Esophagus muscularis mucosa (tissue), 4 donors: Measurements from ENCODE around the gene PFKL. TPM values are rescaled to one million over a fixed set of nuclear protein-coding genes. Genes with fewer than 3 reads are reported as not detected.
"Not testable (repeated sequence)": the region's sequence is repeated elsewhere in the genome, so short reads cannot be mapped to it uniquely, and the experiment has no call there.

Experiments
- DNase-seq: peaks from one replicate; pipeline ENCODE4 v3.0.0-alpha.2; 2017; ENCODE audit errors: extremely low spot score
- H3K27ac ChIP-seq, 4 donors: fragments of 200-600 bp; sonication (generic); replicated peaks in 1 of 4; 1 replicate in 3 of 4; 2 replicates in 1 of 4; pipeline ENCODE4 v1.5.1; 2016 to 2019; ENCODE audit warnings: mild to moderate bottlenecking in 1 of 4
- H3K27me3 ChIP-seq, 4 donors: fragments of 200-600 bp; sonication (generic); one replicate each; pipeline versions ENCODE4 v1.5.1 to v1.6.0; 2016 to 2019
- H3K36me3 ChIP-seq, 4 donors: fragments of 200-600 bp; sonication (generic); one replicate each; pipeline ENCODE4 v1.5.1; 2016 to 2019
- H3K4me1 ChIP-seq, 4 donors: fragments of 200-600 bp; sonication (generic); one replicate each; pipeline ENCODE4 v1.5.1; 2016 to 2019
- H3K4me3 ChIP-seq, 4 donors: fragments of 200-600 bp; sonication (generic); 1 replicate in 2 of 4; 2 replicates in 2 of 4; pipeline ENCODE4 v1.5.1; 2016 to 2019; ENCODE audit warnings: mild to moderate bottlenecking in 4 of 4, moderate library complexity in 1 of 4
- H3K9me3 ChIP-seq, 4 donors: fragments of 200-600 bp; sonication (generic); 1 replicate in 3 of 4; 2 replicates in 1 of 4; pipeline ENCODE4 v1.5.1; 2016 to 2019
- EP300 ChIP-seq: sonication (generic); formaldehyde crosslinking; IDR thresholded peaks from one replicate; pipeline ENCODE4 v1.6.1; 2017; ENCODE audit warnings: antibody characterized with exemption
- POLR2A ChIP-seq: fragments of 450-650 bp; IDR thresholded peaks from one replicate; pipeline ENCODE4 v1.6.1; 2017; ENCODE audit warnings: antibody characterized with exemption, moderate library complexity, mild to moderate bottlenecking, low read depth
- POLR2AphosphoS5 ChIP-seq, 2 donors: sonication (generic); formaldehyde crosslinking; IDR thresholded peaks; one replicate each; pipeline ENCODE4 v1.6.1; 2017; ENCODE audit warnings: antibody characterized with exemption in 2 of 2
- WGBS: methylation state at CpG from one replicate; pipeline ENCODE4 v1.1.5; 2018; 5-methylcytosine and 5-hydroxymethylcytosine counted together
- intact Hi-C: fragments of 100-400 bp; cut with DNase I; formaldehyde crosslinking; loops from one replicate; pipeline ENCODE4 v1.15.1; 2023
- total RNA-seq, 4 donors: library from RNA; depleted of rRNA; stranded (reverse); fragments of >200 nt; gene quantifications; one replicate each; pipeline versions ENCODE4 v1.1.0 to v1.2.1, GENCODE V29; 2016
- TF ChIP-seq, protein P1 (sequence below), 3 experiments: fragments of 200-600 bp in 2 of 3; fragments of 450-650 bp in 1 of 3; sonication (generic) in 2 of 3; IDR thresholded peaks; one replicate each; pipeline ENCODE4 v1.5.1; 2017 to 2019; ENCODE audit warnings: antibody characterized with exemption in 3 of 3, mild to moderate bottlenecking in 2 of 3, moderate library complexity in 1 of 3

Gene PFKL
- total RNA-seq, 4 donors from 2014 or later, result 61.5 to 109 (median 83.4) TPM

DNA sequence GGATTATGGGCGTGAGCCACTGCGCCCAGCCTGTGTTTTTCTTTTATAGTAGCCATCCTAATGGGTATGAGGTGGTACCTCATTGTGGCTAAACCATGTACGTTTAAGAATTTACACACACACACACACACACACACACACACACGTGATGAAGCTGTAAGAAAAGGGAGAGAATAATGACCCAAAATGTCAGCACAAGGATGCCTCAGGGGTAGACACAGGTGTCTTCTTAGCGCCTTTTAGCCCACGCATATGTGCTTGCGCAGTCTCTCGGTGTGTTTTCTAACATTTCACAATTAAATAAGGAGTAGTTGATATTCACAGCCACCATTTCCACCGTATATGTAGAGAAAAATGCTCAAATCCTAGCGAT is 782 bp upstream of the PFKL start:
- intact Hi-C loops, result loop anchor here (2.0 to 5.0 kb wide), 2 partner anchors 38 to 287 kb away; partner anchors contain the start of gene TRAPPC10
- H3K36me3 ChIP-seq, result no peaks in the 10 kb centered on the region
- no peak for DNase-seq
- H3K27me3 ChIP-seq, result peaks cover 0 to 31% (median 0%) of the 10 kb centered on the region in 4 donors
- peak overlapping the region; percentile 89 to 93 (median 93) for H3K27ac ChIP-seq
- peak overlapping the region; percentile 93 to 98 (median 96) for H3K4me3 ChIP-seq
- peaks cover 58 to 81% (median 70%) of the 10 kb centered on the region in 4 donors for H3K4me1 ChIP-seq
- WGBS, result 26% methylated on average over 10 of the region's 10 CpGs
- H3K9me3 ChIP-seq, result no peaks in the 10 kb centered on the region
- TF ChIP-seq POLR2AphosphoS5 (IDR thresholded peaks at IDR 0.05) (no peak), EP300 (no peak), POLR2A (no peak)
- TF ChIP-seq, protein P1, sequence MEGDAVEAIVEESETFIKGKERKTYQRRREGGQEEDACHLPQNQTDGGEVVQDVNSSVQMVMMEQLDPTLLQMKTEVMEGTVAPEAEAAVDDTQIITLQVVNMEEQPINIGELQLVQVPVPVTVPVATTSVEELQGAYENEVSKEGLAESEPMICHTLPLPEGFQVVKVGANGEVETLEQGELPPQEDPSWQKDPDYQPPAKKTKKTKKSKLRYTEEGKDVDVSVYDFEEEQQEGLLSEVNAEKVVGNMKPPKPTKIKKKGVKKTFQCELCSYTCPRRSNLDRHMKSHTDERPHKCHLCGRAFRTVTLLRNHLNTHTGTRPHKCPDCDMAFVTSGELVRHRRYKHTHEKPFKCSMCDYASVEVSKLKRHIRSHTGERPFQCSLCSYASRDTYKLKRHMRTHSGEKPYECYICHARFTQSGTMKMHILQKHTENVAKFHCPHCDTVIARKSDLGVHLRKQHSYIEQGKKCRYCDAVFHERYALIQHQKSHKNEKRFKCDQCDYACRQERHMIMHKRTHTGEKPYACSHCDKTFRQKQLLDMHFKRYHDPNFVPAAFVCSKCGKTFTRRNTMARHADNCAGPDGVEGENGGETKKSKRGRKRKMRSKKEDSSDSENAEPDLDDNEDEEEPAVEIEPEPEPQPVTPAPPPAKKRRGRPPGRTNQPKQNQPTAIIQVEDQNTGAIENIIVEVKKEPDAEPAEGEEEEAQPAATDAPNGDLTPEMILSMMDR (IDR thresholded peaks at IDR 0.05), result no peak

DNA sequence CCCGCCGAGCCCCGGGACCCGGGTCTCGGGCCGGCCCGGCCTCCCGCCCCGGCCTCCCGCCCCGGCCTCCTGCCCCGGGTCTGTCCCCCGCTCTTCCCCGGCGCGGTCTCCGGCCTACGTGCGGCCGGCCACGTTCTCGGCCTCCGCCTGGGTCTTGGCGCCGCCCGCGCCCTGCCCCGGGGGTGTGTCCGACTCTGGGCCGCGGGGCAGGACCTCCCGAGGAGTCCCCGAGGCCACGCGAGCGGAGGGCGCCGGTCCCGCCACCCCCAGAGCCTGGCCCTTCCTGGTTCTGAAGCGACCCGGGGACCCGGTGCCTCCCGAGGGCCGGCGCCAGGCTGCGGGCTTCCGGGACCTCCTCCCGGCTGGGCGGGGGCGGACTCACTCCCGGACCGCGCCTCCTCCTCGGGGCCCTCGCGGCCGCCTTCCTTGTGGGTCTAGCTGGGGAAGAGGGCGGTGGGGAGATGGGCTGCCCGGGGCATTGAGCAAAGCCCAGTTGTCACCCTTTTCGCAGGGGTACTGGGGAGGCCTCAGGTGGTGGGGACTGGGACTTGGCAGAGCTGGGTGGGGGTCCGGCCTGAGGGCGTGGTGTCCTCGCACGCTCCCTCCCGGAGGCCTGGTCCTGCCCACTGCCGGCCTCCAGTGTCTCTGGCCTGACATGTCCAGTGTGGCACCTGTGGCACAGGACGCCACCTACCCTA is 558 bp downstream of the PFKL start:
- H3K4me1 ChIP-seq, result peaks cover 61 to 82% (median 70%) of the 10 kb centered on the region in 4 donors
- H3K36me3 ChIP-seq, result no peaks in the 10 kb centered on the region
- H3K27ac ChIP-seq, result peak overlapping the region; percentile 89 to 93 (median 93)
- intact Hi-C loops, result no loop called here
- peak; percentile 95 for DNase-seq
- TF ChIP-seq POLR2AphosphoS5 (IDR thresholded peaks at IDR 0.05) (peak; percentile 34 to 70), EP300 (no peak)
- 4% methylated on average over 5 of the region's 67 CpGs for WGBS
- H3K9me3 ChIP-seq, result no peaks in the 10 kb centered on the region
- H3K27me3 ChIP-seq, result peaks cover 0 to 18% (median 0%) of the 10 kb centered on the region in 4 donors
- peak overlapping the region; percentile 93 to 98 (median 96) for H3K4me3 ChIP-seq

DNA sequence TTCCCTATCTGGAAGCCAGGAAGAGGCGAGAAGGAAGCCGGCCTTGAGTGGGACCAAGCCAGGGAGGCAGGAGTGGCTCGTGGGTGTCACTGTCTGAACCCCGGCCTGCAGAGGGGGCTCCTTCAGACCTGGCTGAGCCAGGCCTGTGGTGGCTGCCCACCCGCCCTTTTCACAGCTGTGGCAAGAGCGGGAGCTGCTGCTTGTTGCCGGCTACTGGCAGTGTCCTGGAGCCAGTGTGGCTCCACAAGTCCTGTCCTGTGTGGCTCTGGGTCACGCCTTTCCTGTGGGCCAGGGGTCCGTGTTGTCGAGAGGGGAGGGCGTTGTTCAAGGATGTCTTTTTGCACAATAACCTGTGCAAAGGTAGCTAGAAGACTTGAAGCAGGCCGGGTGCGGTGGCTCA is 1.3 kb downstream of the PFKL start:
- H3K27ac ChIP-seq, result peak overlapping the region; percentile 89 to 93 (median 93)
- H3K9me3 ChIP-seq, result no peaks in the 10 kb centered on the region
- H3K27me3 ChIP-seq, result peaks cover 0 to 10% (median 0%) of the 10 kb centered on the region in 4 donors
- 71% methylated on average over 13 of the region's 13 CpGs for WGBS
- H3K4me3 ChIP-seq, result peak overlapping the region; percentile 93 to 98 (median 96)
- TF ChIP-seq EP300 (no peak), POLR2A (no peak), POLR2AphosphoS5 (IDR thresholded peaks at IDR 0.05) (no peak)
- TF ChIP-seq, protein P1 (IDR thresholded peaks at IDR 0.05), result no peak
- H3K4me1 ChIP-seq, result peaks cover 66 to 85% (median 77%) of the 10 kb centered on the region in 4 donors
- peaks cover 0 to 3% (median 0%) of the 10 kb centered on the region in 4 donors for H3K36me3 ChIP-seq
- no peak for DNase-seq
- intact Hi-C loops, result no loop called here

DNA sequence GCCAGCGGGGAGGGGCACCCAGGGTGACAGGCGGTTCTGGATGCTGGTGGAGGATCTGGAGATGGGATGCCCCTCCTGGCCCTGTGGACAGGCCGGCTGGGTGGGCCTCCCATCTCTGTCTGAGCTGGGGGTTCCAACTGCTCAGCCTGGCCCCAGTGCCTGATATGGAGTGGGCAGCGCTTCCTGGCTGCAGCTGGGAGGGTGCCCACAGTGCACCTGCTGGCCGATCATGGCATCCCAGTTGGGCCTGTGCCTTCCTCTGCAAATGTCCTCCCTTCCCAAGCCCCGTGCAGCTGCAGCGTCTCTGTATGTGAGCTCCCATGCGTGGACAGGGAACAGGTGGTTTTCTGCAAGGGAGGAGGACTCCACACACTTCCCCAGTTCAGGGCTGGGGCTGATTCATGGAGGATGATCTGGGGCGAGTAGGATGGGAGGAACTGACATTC is 2.1 kb downstream of the PFKL start:
- H3K27ac ChIP-seq, result peak overlapping the region in 1 of 4 donors; percentile 89
- H3K4me1 ChIP-seq, result peaks cover 66 to 91% (median 81%) of the 10 kb centered on the region in 4 donors
- peaks cover 0 to 2% (median 0%) of the 10 kb centered on the region in 4 donors for H3K27me3 ChIP-seq
- no peaks in the 10 kb centered on the region for H3K9me3 ChIP-seq
- WGBS, result 100% methylated on average over 2 of the region's 9 CpGs
- intact Hi-C loops, result no loop called here
- DNase-seq, result no peak
- no peak overlapping the region for H3K4me3 ChIP-seq
- no peak for TF ChIP-seq POLR2A
- TF ChIP-seq, protein P1 (IDR thresholded peaks at IDR 0.05), result no peak
- TF ChIP-seq EP300, result no peak
- no peak for TF ChIP-seq POLR2AphosphoS5 (IDR thresholded peaks at IDR 0.05)
- H3K36me3 ChIP-seq, result peaks cover 0 to 11% (median 6%) of the 10 kb centered on the region in 4 donors

DNA sequence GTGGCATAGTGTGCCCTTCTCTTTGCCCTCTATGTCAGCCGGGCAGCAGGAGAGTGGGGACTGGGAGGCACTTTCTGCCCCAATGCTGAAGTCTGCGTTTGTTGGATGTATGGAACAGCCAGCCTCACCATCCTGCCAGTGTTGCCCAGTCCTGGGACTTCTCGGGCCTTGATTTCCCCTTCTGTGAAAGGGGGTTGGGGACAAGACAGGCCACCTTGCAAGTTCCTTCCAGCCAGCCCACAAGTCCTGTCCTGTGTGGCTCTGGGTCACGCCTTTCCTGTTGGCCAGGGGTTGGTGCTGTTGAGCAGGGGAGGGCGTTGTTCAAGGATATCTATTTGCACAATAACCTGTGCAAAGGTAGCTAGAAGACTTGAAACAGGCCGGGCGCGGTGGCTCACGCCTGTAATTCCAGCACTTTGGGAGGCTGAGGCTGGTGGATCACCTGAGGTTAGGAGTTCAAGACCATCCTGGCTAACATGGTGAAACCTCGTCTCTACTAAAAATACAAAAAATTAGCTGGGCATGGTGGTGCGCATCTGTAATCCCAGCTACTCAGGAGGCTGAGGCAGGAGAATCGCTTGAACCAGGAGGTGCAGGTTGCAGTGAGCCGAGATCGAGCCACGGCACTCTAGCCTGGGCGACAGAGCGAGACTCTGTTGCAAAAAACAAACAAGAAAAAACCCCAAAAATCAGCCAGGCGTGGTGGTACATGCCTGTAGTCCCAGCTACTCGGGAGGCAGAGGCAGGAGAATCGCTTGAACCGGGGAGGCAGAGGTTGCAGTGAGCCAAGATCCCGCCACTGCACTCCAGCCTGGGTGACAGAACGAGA is 2.9 kb downstream of the PFKL start:
- H3K4me3 ChIP-seq, DNase-seq, H3K9me3 ChIP-seq, H3K27me3 ChIP-seq, intact Hi-C loops: not testable (repeated sequence)
- 87% methylated on average over 21 of the region's 23 CpGs for WGBS
- H3K36me3 ChIP-seq, result peaks cover 4 to 19% (median 14%) of the 10 kb centered on the region in 4 donors
- peaks cover 62 to 84% (median 77%) of the 10 kb centered on the region in 4 donors for H3K4me1 ChIP-seq
- peak overlapping the region in 1 of 4 donors; percentile 4 for H3K27ac ChIP-seq
